IPS-NIHi7 (cell line): ENCODE data around the gene ESYT1.
A peak's percentile ranks its signal among the peaks of the same experiment; 100 is the strongest.
"Not testable (repeated sequence)": the region's sequence is repeated elsewhere in the genome, so short reads cannot be mapped to it uniquely, and the experiment has no call there.

ENCODE experiments used
- DNase-seq: peaks from one replicate; pipeline ENCODE4 v3.0.0; 2012; ENCODE audit warnings: mixed read lengths; ENCODE audit errors: extremely low spot score

Gene ESYT1

GRCh38 chr12:56103066-56103711 is 24.9 kb upstream of the ESYT1 start:
- DNase-seq: no peak

GRCh38 chr12:56103823-56104108 is 24.3 kb upstream of the ESYT1 start:
- no peak for DNase-seq

GRCh38 chr12:56104109-56104814 is 23.8 kb upstream of the ESYT1 start, which contains the start of gene PA2G4:
Gene PA2G4 (plus strand): TSS chr12:56104559. CDS start chr12:56104738, 179 bp downstream.
- peak; percentile 97 for DNase-seq

GRCh38 chr12:56104815-56105608 is 23.1 kb upstream of the ESYT1 start:
- DNase-seq: no peak

GRCh38 chr12:56105609-56105902 is 22.5 kb upstream of the ESYT1 start:
- DNase-seq: no peak

GRCh38 chr12:56107242-56107641 is 20.8 kb upstream of the ESYT1 start:
- DNase-seq: no peak

- no peak for DNase-seq
These were observed 17.5 kb upstream of the ESYT1 start for GRCh38 chr12:56110571-56110970.

GRCh38 chr12:56114084-56114483 is 14.0 kb upstream of the ESYT1 start:
- no peak for DNase-seq

- no peak for DNase-seq
These were observed 12.7 kb upstream of the ESYT1 start for GRCh38 chr12:56115329-56115728.

GRCh38 chr12:56116267-56117081 is 11.6 kb upstream of the ESYT1 start, which contains the start of gene RPL41:
Gene RPL41 (plus strand): TSS chr12:56116633.
- peak; percentile 67 for DNase-seq

GRCh38 chr12:56117082-56117706 is 10.9 kb upstream of the ESYT1 start:
- not testable (repeated sequence) for DNase-seq

- DNase-seq: peak; percentile 90
These were observed 10.0 kb upstream of the ESYT1 start, which contains the start of gene ZC3H10 for GRCh38 chr12:56117778-56118687. Gene ZC3H10 (plus strand): TSS chr12:56118266. CDS start chr12:56120563, 2,297 bp downstream.

- DNase-seq: no peak
These were observed 9.2 kb upstream of the ESYT1 start for GRCh38 chr12:56118688-56119357.

GRCh38 chr12:56119361-56119796 is 8.7 kb upstream of the ESYT1 start:
- peak; percentile 77 for DNase-seq

GRCh38 chr12:56120158-56120846 is 7.8 kb upstream of the ESYT1 start:
- DNase-seq: no peak

- no peak for DNase-seq
These were observed 6.7 kb upstream of the ESYT1 start for GRCh38 chr12:56121204-56121870.

- no peak for DNase-seq
These were observed 5.4 kb upstream of the ESYT1 start for GRCh38 chr12:56122637-56123036.

- no peak for DNase-seq
These were observed 3.9 kb upstream of the ESYT1 start for GRCh38 chr12:56124133-56124532.
